Activated CD4-positive, alpha-beta T cell treated with anti-CD3 and anti-CD28 coated beads, Interleukin-2, amount 10 ng/mL, durations not matched to agents 24 days and 14 days (primary cell): Measurements from ENCODE around the gene SMG1. TPM values are rescaled to one million over a fixed set of nuclear protein-coding genes. Genes with fewer than 3 reads are reported as not detected.
"Not testable (repeated sequence)": the region's sequence is repeated elsewhere in the genome, so short reads cannot be mapped to it uniquely, and the experiment has no call there.

Experiments used
- DNase-seq: peaks from one replicate; pipeline ENCODE4 v3.0.0; 2022
- H3K27ac Mint-ChIP-seq: one replicate; pipeline ENCODE4 v1.8.0; 2022; ENCODE audit warnings: mild to moderate bottlenecking, mixed read lengths
- H3K27me3 Mint-ChIP-seq: one replicate; pipeline ENCODE4 v1.8.0; 2022; ENCODE audit warnings: mixed read lengths
- H3K36me3 Mint-ChIP-seq: one replicate; pipeline ENCODE4 v1.8.0; 2022; ENCODE audit warnings: low read depth, mild to moderate bottlenecking, mixed read lengths
- H3K4me1 Mint-ChIP-seq: one replicate; pipeline ENCODE4 v1.8.0; 2021; ENCODE audit warnings: mixed read lengths
- H3K4me3 Mint-ChIP-seq: one replicate; pipeline ENCODE4 v1.8.0; 2022; ENCODE audit warnings: mild to moderate bottlenecking, moderate library complexity, mixed read lengths
- H3K9me3 Mint-ChIP-seq: one replicate; pipeline ENCODE4 v1.8.0; 2021; ENCODE audit warnings: mixed read lengths
- intact Hi-C: fragments of 100-400 bp; cut with micrococcal nuclease; formaldehyde crosslinking; loops from one replicate; pipeline ENCODE4 v1.15.1; 2023
- total RNA-seq: library from RNA; stranded (reverse); gene quantifications from 2 replicates; pipeline ENCODE4 v1.2.3, GENCODE V29; 2022

Gene SMG1
- total RNA-seq, 1 donor from 2014 or later = 148 TPM

- no peak for DNase-seq
- H3K27ac Mint-ChIP-seq = peak overlapping the region; percentile 3
- H3K9me3 Mint-ChIP-seq = no peaks in the 10 kb centered on the region
- intact Hi-C loops = no loop called here
- peaks cover 2% of the 10 kb centered on the region for H3K27me3 Mint-ChIP-seq
- no peak overlapping the region for H3K4me3 Mint-ChIP-seq
- peaks cover 35% of the 10 kb centered on the region for H3K4me1 Mint-ChIP-seq
- peaks cover 72% of the 10 kb centered on the region for H3K36me3 Mint-ChIP-seq
Observed at GRCh38 chr16:18792836-18793433, 133.3 kb downstream of the SMG1 start.

- Mint-ChIP-seq H3K27ac (peak within 1 kb of the TSS; percentile 97), H3K27me3 (peaks cover 2% of the 10 kb centered on the region), H3K4me3 (peak within 1 kb of the TSS; percentile 99), H3K36me3 (peaks cover 80% of the 10 kb centered on the region), H3K9me3 (peaks cover 7% of the 10 kb centered on the region), H3K4me1 (peaks cover 44% of the 10 kb centered on the region)
- peak; percentile 98 for DNase-seq
- intact Hi-C loops = loop anchor here (1.0 to 2.0 kb wide), 2 partner anchors 11 to 137 kb away; partner anchors contain the start of genes ARL6IP1 and SMG1
Observed at GRCh38 chr16:18789850-18790706, 136.1 kb downstream of the SMG1 start, which contains the start of gene RPS15A. RPS15A (minus strand) TSS chr16:18790334; CDS start chr16:18789113, 1,221 bp downstream.

GRCh38 chr16:18789515-18789849 is 136.7 kb downstream of the SMG1 start:
- no peak for DNase-seq
- peaks cover 7% of the 10 kb centered on the region for H3K9me3 Mint-ChIP-seq
- intact Hi-C loops = no loop called here
- H3K27ac Mint-ChIP-seq = peak overlapping the region; percentile 97
- peaks cover 50% of the 10 kb centered on the region for H3K4me1 Mint-ChIP-seq
- H3K36me3 Mint-ChIP-seq = peaks cover 83% of the 10 kb centered on the region
- H3K27me3 Mint-ChIP-seq = peaks cover 2% of the 10 kb centered on the region
- peak overlapping the region; percentile 99 for H3K4me3 Mint-ChIP-seq

GRCh38 chr16:18788828-18789514 is 137.2 kb downstream of the SMG1 start:
- Mint-ChIP-seq H3K9me3 (peaks cover 7% of the 10 kb centered on the region), H3K36me3 (peaks cover 82% of the 10 kb centered on the region), H3K27ac (peak overlapping the region; percentile 97), H3K4me3 (peak overlapping the region; percentile 99), H3K4me1 (peaks cover 52% of the 10 kb centered on the region), H3K27me3 (peaks cover 2% of the 10 kb centered on the region)
- no peak for DNase-seq
- intact Hi-C loops = no loop called here

- peak overlapping the region; percentile 70 for H3K27ac Mint-ChIP-seq
- peaks cover 69% of the 10 kb centered on the region for H3K36me3 Mint-ChIP-seq
- no peak for DNase-seq
- H3K27me3 Mint-ChIP-seq = peaks cover 1% of the 10 kb centered on the region
- intact Hi-C loops = no loop called here
- H3K9me3 Mint-ChIP-seq = peaks cover 7% of the 10 kb centered on the region
- peak overlapping the region; percentile 99 for H3K4me3 Mint-ChIP-seq
- peaks cover 51% of the 10 kb centered on the region for H3K4me1 Mint-ChIP-seq
Observed at GRCh38 chr16:18784917-18785623, 141.1 kb downstream of the SMG1 start.

- H3K36me3 Mint-ChIP-seq = peaks cover 55% of the 10 kb centered on the region
- no peak for DNase-seq
- no peak overlapping the region for H3K4me3 Mint-ChIP-seq
- peaks cover 7% of the 10 kb centered on the region for H3K9me3 Mint-ChIP-seq
- intact Hi-C loops = no loop called here
- H3K27me3 Mint-ChIP-seq = no peaks in the 10 kb centered on the region
- peak overlapping the region; percentile 57 for H3K27ac Mint-ChIP-seq
- H3K4me1 Mint-ChIP-seq = peaks cover 46% of the 10 kb centered on the region
Observed at GRCh38 chr16:18783430-18784341, 142.5 kb downstream of the SMG1 start.

GRCh38 chr16:18782697-18783429 is 143.3 kb downstream of the SMG1 start:
- H3K9me3 Mint-ChIP-seq = peaks cover 7% of the 10 kb centered on the region
- H3K4me3 Mint-ChIP-seq = no peak overlapping the region
- no peak for DNase-seq
- H3K27ac Mint-ChIP-seq = peak overlapping the region; percentile 57
- H3K27me3 Mint-ChIP-seq = no peaks in the 10 kb centered on the region
- intact Hi-C loops = no loop called here
- peaks cover 50% of the 10 kb centered on the region for H3K36me3 Mint-ChIP-seq
- peaks cover 38% of the 10 kb centered on the region for H3K4me1 Mint-ChIP-seq

- H3K27ac Mint-ChIP-seq, H3K27me3 Mint-ChIP-seq, H3K4me3 Mint-ChIP-seq, intact Hi-C loops, H3K9me3 Mint-ChIP-seq, DNase-seq: not testable (repeated sequence)
- Mint-ChIP-seq H3K36me3 (peaks cover 40% of the 10 kb centered on the region), H3K4me1 (peaks cover 28% of the 10 kb centered on the region)
Observed at GRCh38 chr16:18781232-18781631, 145.0 kb downstream of the SMG1 start.

GRCh38 chr16:18780460-18781026 is 145.7 kb downstream of the SMG1 start:
- peaks cover 33% of the 10 kb centered on the region for H3K36me3 Mint-ChIP-seq
- peaks cover 21% of the 10 kb centered on the region for H3K4me1 Mint-ChIP-seq

GRCh38 chr16:18777664-18778063 is 148.5 kb downstream of the SMG1 start:
- H3K27me3 Mint-ChIP-seq, H3K36me3 Mint-ChIP-seq, intact Hi-C loops, DNase-seq, H3K27ac Mint-ChIP-seq, H3K9me3 Mint-ChIP-seq, H3K4me1 Mint-ChIP-seq, H3K4me3 Mint-ChIP-seq: not testable (repeated sequence)

More at GRCh38 chr16:18780460-18781026, 145.7 kb downstream of the SMG1 start:
- H3K27ac Mint-ChIP-seq, H3K9me3 Mint-ChIP-seq, H3K27me3 Mint-ChIP-seq, DNase-seq, intact Hi-C loops, H3K4me3 Mint-ChIP-seq: not testable (repeated sequence)

GRCh38 chr16:18776334-18776733 is 149.9 kb downstream of the SMG1 start:
- intact Hi-C loops, DNase-seq, H3K4me1 Mint-ChIP-seq, H3K4me3 Mint-ChIP-seq, H3K27ac Mint-ChIP-seq, H3K9me3 Mint-ChIP-seq, H3K27me3 Mint-ChIP-seq: not testable (repeated sequence)
- H3K36me3 Mint-ChIP-seq = peaks cover 11% of the 10 kb centered on the region

- H3K4me1 Mint-ChIP-seq, H3K27me3 Mint-ChIP-seq, H3K4me3 Mint-ChIP-seq, H3K27ac Mint-ChIP-seq, H3K9me3 Mint-ChIP-seq, intact Hi-C loops: not testable (repeated sequence)
- peaks cover 15% of the 10 kb centered on the region for H3K36me3 Mint-ChIP-seq
- DNase-seq = peak; percentile 43
Observed at GRCh38 chr16:18774651-18775050, 151.6 kb downstream of the SMG1 start.
